ENCODE results near the gene NFKB1.
"Not testable (repeated sequence)": the region's sequence is repeated elsewhere in the genome, so short reads cannot be mapped to it uniquely, and the experiment has no call there.

GRCh38 chr4:102619776-102620631 lies 118.8 kb downstream of the NFKB1 start:
- TF ChIP-seq CTCF, POLR2A, POLR2AphosphoS5, EP300 (IDR thresholded peaks at IDR 0.05): not testable (repeated sequence)
